Endothelial cell of umbilical vein (primary cell): Measurements from ENCODE around the gene ODAD3. TPM values are rescaled to one million over a fixed set of nuclear protein-coding genes. Genes with fewer than 3 reads are reported as not detected.

Experiments used
- BruUV-seq: library from RNA; stranded (reverse); fragments of 400-500 nt; replicated peaks from 2 replicates; lab custom pipeline; 2021; lab: Mats Ljungman, UMichigan
- CTCF ChIA-PET: fragments of 300-600, 350-600 bp; sonication (Branson Sonifier 250); formaldehyde crosslinking; loops from one replicate; lab custom pipeline; 2021; ENCODE audit warnings: antibody characterized with exemption, inconsistent platforms; lab: Charles Lee
- POLR2A ChIA-PET: fragments of 300-600, 350-600 bp; sonication (Branson Sonifier 250); formaldehyde crosslinking; loops from one replicate; lab custom pipeline; 2021; ENCODE audit warnings: antibody characterized with exemption, inconsistent platforms; lab: Charles Lee
- DNase-seq: peaks from one replicate; pipeline ENCODE4 v3.0.0-alpha.2; 2011; ENCODE audit warnings: low read depth, low spot score
- FAIRE-seq: peaks from 2 replicates; lab custom pipeline; 2011; peaks lifted over from hg19 to GRCh38; lab: Jason Lieb, UNC
- H2AFZ ChIP-seq: 2 replicates; pipeline ENCODE4 v1.6.0; 2012; ENCODE audit warnings: low read depth, low read length, control low read depth, inconsistent platforms
- H3K27ac ChIP-seq: 2 replicates; pipeline ENCODE4 v1.5.1; 2011; ENCODE audit warnings: low read depth, mild to moderate bottlenecking, control low read depth, low read length, moderate library complexity; ENCODE audit not compliant: insufficient read depth
- H3K27me3 ChIP-seq, 2 experiments: 2 replicates each; pipeline versions ENCODE4 v1.6.0 to v1.6.1; 2011; ENCODE audit warnings: low read length in 2 of 2, mixed read lengths in 1 of 2; ENCODE audit not compliant: control insufficient read depth in 2 of 2, insufficient read depth in 2 of 2
- H3K36me3 ChIP-seq, 2 experiments: 2 replicates in 1 of 2; 3 replicates in 1 of 2; pipeline ENCODE4 v1.5.1; 2011; ENCODE audit warnings: low read length in 2 of 2, mild to moderate bottlenecking in 1 of 2, moderate library complexity in 1 of 2; ENCODE audit not compliant: control insufficient read depth in 2 of 2, insufficient read depth in 2 of 2; ENCODE audit errors: extremely low read depth in 1 of 2
- H3K4me1 ChIP-seq: 3 replicates; pipeline ENCODE4 v1.5.1; 2011; ENCODE audit warnings: mild to moderate bottlenecking, low read length; ENCODE audit not compliant: control insufficient read depth, insufficient read depth; ENCODE audit errors: extremely low read depth
- H3K4me2 ChIP-seq: 2 replicates; pipeline ENCODE4 v1.6.1; 2011; ENCODE audit warnings: low read length, control low read depth, mixed read lengths; ENCODE audit not compliant: insufficient read depth
- H3K4me3 ChIP-seq, 3 experiments: fragments of 200-600 bp in 1 of 3; sonication (generic), shearing (Covaris generic) in 1 of 3; replicated peaks in 1 of 3; 2 replicates each; pipeline ENCODE4 v1.5.1; 2011 to 2016; ENCODE audit warnings: control low read depth in 3 of 3, low read length in 3 of 3, mild to moderate bottlenecking in 2 of 3, inconsistent platforms in 1 of 3, low read depth in 1 of 3, moderate library complexity in 1 of 3; ENCODE audit not compliant: insufficient read depth in 1 of 3
- H3K79me2 ChIP-seq: 2 replicates; pipeline ENCODE4 v1.6.0; 2012; ENCODE audit warnings: low read length, inconsistent platforms; ENCODE audit not compliant: control insufficient read depth, insufficient read depth
- H3K9ac ChIP-seq: replicated peaks from 2 replicates; pipeline ENCODE3; 2011; ENCODE audit warnings: low read length, control low read depth; ENCODE audit not compliant: insufficient read depth; ENCODE audit errors: extremely low read depth
- H3K9me1 ChIP-seq: replicated peaks from 3 replicates; pipeline ENCODE4 v1.6.0; 2011; ENCODE audit warnings: mild to moderate bottlenecking, low read length; ENCODE audit not compliant: control insufficient read depth, insufficient read depth; ENCODE audit errors: extremely low read depth
- H3K9me3 ChIP-seq: replicated peaks from 2 replicates; pipeline ENCODE4 v1.5.1; 2012; ENCODE audit warnings: low read length, inconsistent platforms; ENCODE audit not compliant: control insufficient read depth, insufficient read depth
- H4K20me1 ChIP-seq: replicated peaks from 2 replicates; pipeline ENCODE3; 2011; ENCODE audit warnings: mild to moderate bottlenecking, low read length; ENCODE audit not compliant: control insufficient read depth, insufficient read depth; ENCODE audit errors: extremely low read depth
- CTCF ChIP-seq, 2 donors: IDR thresholded peaks; 1 replicate in 1 of 2; 2 replicates in 1 of 2; pipeline ENCODE4 v1.5.1; 2011; ENCODE audit warnings: low read length in 2 of 2, mild to moderate bottlenecking in 2 of 2, moderate library complexity in 2 of 2, control low read depth in 1 of 2, inconsistent platforms in 1 of 2, low read depth in 1 of 2; ENCODE audit not compliant: insufficient read depth in 1 of 2; ENCODE audit errors: extremely low read depth in 1 of 2
- EZH2 ChIP-seq: IDR thresholded peaks from 2 replicates; pipeline ENCODE4 v1.6.1; 2012; ENCODE audit warnings: borderline replicate concordance, low read depth, mild to moderate bottlenecking, moderate library complexity, low read length, inconsistent platforms; ENCODE audit not compliant: severe bottlenecking
- FOS ChIP-seq: IDR thresholded peaks from 2 replicates; pipeline ENCODE4 v1.6.1; 2011; ENCODE audit warnings: mild to moderate bottlenecking, low read length, moderate library complexity, borderline replicate concordance; ENCODE audit not compliant: insufficient read depth
- GATA2 ChIP-seq: IDR thresholded peaks from 2 replicates; pipeline ENCODE4 v1.7.0; 2011; ENCODE audit warnings: low read depth, mild to moderate bottlenecking, moderate library complexity, mixed read lengths, low read length; ENCODE audit not compliant: insufficient read length, insufficient read depth
- JUN ChIP-seq: IDR thresholded peaks from 2 replicates; pipeline ENCODE4 v1.6.1; 2011; ENCODE audit warnings: borderline replicate concordance, low read depth; ENCODE audit not compliant: insufficient read length, insufficient read depth
- MAX ChIP-seq: IDR thresholded peaks from 2 replicates; pipeline ENCODE4 v1.6.1; 2011; ENCODE audit not compliant: insufficient read depth, insufficient read length
- MYC ChIP-seq: IDR thresholded peaks from one replicate; pipeline ENCODE4 v1.6.1; 2011; ENCODE audit warnings: mild to moderate bottlenecking, low read depth, low read length
- POLR2A ChIP-seq: IDR thresholded peaks from 2 replicates; pipeline ENCODE4 v1.6.1; 2012; ENCODE audit warnings: low read depth, mild to moderate bottlenecking, control low read depth, low read length
- POLR2AphosphoS5 ChIP-seq: IDR thresholded peaks from 2 replicates; pipeline ENCODE4 v1.6.1; 2012; ENCODE audit warnings: low read depth, mild to moderate bottlenecking, control low read depth, low read length, moderate library complexity; ENCODE audit not compliant: insufficient read depth
- dilution Hi-C: fragments of 300-500 bp; cut with MboI; formaldehyde crosslinking; loops from one replicate; pipeline ENCODE4 v1.15.0; 2019; ENCODE audit warnings: low sequenced_read_pairs; ENCODE audit not compliant: extremely low pct_ligation_motif_present
- intact Hi-C: fragments of 100-400 bp; cut with micrococcal nuclease; formaldehyde crosslinking; loops from one replicate; pipeline ENCODE4 v1.10.0; 2022
- polyA plus RNA-seq, 4 experiments: library from polyadenylated mRNA; depleted of rRNA in 3 of 4; stranded (reverse) in 3 of 4; unstranded in 1 of 4; fragments of >200 nt; gene quantifications; 2 replicates each; pipeline versions ENCODE4 v1.2.1 to v1.2.3, GENCODE V29; 2011 to 2012; ENCODE audit warnings: missing spikeins in 1 of 4
- total RNA-seq: library from RNA; stranded (reverse); gene quantifications from 2 replicates; pipeline ENCODE4 v1.2.3, GENCODE V29; 2021

Gene ODAD3
- total and polyA plus RNA-seq, 2 donors (not counting 3 experiments of a cell fraction or from before 2014, with no cell fraction given), result 0.14 to 0.97 TPM

GRCh38 chr19:11463391-11463790 lies 28.5 kb upstream of the ODAD3 start:
- ChIA-PET POLR2A (no interaction called here), CTCF (interaction anchor here (0.9 kb wide), 1 partner anchor 18 kb away, joined by 3 read pairs; no protein-coding TSS in a partner anchor)
- H3K79me2 ChIP-seq, result no peaks in the 10 kb centered on the region
- no peaks in the 10 kb centered on the region for H3K36me3 ChIP-seq
- dilution Hi-C loops, result no loop called here
- H3K27me3 ChIP-seq, result no peaks in the 10 kb centered on the region
- intact Hi-C loops, result no loop called here
- no peaks in the 10 kb centered on the region for H3K9me1 ChIP-seq
- BruUV-seq, result no TSS peak
- no peak overlapping the region for H3K4me2 ChIP-seq
- no peak overlapping the region for H2AFZ ChIP-seq
- TF ChIP-seq CTCF (IDR thresholded peaks at IDR 0.05; ENCODE audit: extremely low read depth in 1 of 2, insufficient read depth in 1 of 2, low read depth in 1 of 2, low read length in 2 of 2) (no peak), JUN (no peak), MAX (no peak), MYC (no peak), EZH2 (no peak), FOS (no peak), GATA2 (no peak), POLR2AphosphoS5 (no peak), POLR2A (no peak)
- no peaks in the 10 kb centered on the region for H4K20me1 ChIP-seq
- DNase-seq, result no peak
- H3K4me1 ChIP-seq, result no peaks in the 10 kb centered on the region
- no peak overlapping the region for H3K9ac ChIP-seq
- H3K4me3 ChIP-seq, result no peak overlapping the region
- no peak for FAIRE-seq
- no peaks in the 10 kb centered on the region for H3K9me3 ChIP-seq
- no peak overlapping the region for H3K27ac ChIP-seq
